Adipocyte (in vitro differentiated cells): ENCODE results near the gene PTRH1.

Experiments used
- DNase-seq: peaks from one replicate; pipeline ENCODE4 v3.0.0-alpha.2; 2015; ENCODE audit warnings: low read depth
- H3K27me3 ChIP-seq: replicated peaks from 2 replicates; pipeline ENCODE4 v1.7.0; 2013; ENCODE audit warnings: mild to moderate bottlenecking, low read length, moderate library complexity; ENCODE audit not compliant: control insufficient read depth, insufficient read depth
- H3K36me3 ChIP-seq: 2 replicates; pipeline ENCODE4 v1.7.0; 2013; ENCODE audit warnings: low read length, mild to moderate bottlenecking, moderate library complexity; ENCODE audit not compliant: control insufficient read depth, insufficient read depth, severe bottlenecking
- H3K4me1 ChIP-seq: 2 replicates; pipeline ENCODE4 v1.7.0; 2013; ENCODE audit warnings: mild to moderate bottlenecking, low read length, moderate library complexity; ENCODE audit not compliant: control insufficient read depth, insufficient read depth
- H3K4me3 ChIP-seq: 2 replicates; pipeline ENCODE4 v1.7.0; 2013; ENCODE audit warnings: mild to moderate bottlenecking, low read length, moderate library complexity
- H3K9ac ChIP-seq: 2 replicates; pipeline ENCODE4 v1.7.0; 2013; ENCODE audit warnings: mild to moderate bottlenecking, low read length, moderate library complexity
- H3K9me3 ChIP-seq: 2 replicates; pipeline ENCODE4 v1.7.0; 2013; ENCODE audit warnings: mild to moderate bottlenecking, low read length, moderate library complexity; ENCODE audit not compliant: control insufficient read depth

Gene PTRH1

DNA sequence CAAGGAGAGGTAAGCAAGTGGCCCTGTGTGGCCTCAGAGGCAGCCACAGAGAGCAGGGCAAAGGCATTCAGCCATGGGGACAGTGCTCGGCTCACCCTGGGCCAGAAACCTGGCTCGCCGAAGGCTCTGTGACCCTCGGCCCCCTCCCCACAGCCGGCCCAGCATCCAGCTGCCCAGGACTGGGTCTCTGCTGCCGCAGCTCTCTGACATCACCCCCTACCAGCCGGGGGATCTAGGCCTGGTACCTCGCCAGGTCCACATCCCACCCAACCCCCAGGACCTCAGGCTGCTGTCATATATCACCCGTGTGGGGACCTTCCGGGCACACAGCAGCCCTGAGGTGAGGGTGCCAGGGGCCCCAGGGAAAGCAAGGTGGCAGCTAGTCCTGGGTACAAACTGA is 2.6 kb downstream of the PTRH1 start:
- no peak for DNase-seq
- Histone ChIP-seq H3K4me1 (peaks cover 16% of the 10 kb centered on the region), H3K27me3 (no peaks in the 10 kb centered on the region), H3K9me3 (no peaks in the 10 kb centered on the region), H3K4me3 (no peak overlapping the region), H3K9ac (no peak overlapping the region), H3K36me3 (no peaks in the 10 kb centered on the region)

DNA sequence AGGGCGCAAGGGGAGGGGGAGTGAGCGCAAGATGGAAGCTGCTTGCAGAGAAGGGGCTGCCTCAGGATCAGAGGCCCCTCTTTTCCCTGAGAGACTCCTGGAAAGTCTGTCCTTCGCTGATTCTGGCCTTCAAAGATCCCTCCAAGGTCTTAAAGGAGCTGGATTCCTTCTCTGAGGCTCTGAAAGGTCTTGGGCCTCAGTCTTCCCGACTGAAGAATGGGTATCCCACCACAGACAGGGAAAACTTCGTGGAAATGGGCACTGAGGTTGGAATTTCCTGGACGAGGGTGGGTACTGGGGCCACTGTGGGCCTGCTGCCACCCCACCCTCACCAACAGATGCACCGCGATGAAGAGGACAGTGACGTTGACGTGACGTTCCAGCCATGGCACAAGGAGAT is 3.1 kb downstream of the PTRH1 start:
- H3K4me3 ChIP-seq, result no peak overlapping the region
- no peaks in the 10 kb centered on the region for H3K27me3 ChIP-seq
- no peak for DNase-seq

DNA sequence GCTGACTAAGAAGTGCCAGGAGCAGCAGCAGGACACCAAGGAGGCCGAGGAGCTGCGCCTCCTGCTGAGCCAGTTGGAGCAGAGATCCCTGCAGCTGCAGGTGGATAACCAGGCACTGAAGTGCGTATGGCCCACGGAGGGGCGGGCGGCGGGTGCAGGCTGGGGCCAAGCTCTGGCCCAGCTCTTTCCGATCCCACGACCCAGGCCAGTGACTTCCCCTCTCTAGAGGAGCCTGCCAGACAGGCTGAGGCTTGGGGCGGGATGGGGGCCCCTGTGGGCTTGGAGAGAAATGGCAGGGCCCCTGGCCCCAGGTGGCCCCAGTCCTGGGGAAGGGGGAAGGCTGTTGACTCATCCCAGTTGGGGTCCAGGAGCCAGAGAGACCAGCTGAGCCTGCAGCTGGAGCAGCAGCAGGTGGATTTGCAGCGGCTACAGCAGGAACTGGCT is 3.6 kb downstream of the PTRH1 start:
- H3K9me3 ChIP-seq, result no peaks in the 10 kb centered on the region
- H3K36me3 ChIP-seq, result no peaks in the 10 kb centered on the region
- H3K4me1 ChIP-seq, result peaks cover 13% of the 10 kb centered on the region
- H3K27me3 ChIP-seq, result no peaks in the 10 kb centered on the region
- no peak overlapping the region for H3K4me3 ChIP-seq
- H3K9ac ChIP-seq, result no peak overlapping the region
- no peak for DNase-seq

More for the DNA sequence above, 3.1 kb downstream of the PTRH1 start:
- Histone ChIP-seq H3K4me1 (peaks cover 13% of the 10 kb centered on the region), H3K9ac (no peak overlapping the region), H3K36me3 (no peaks in the 10 kb centered on the region), H3K9me3 (no peaks in the 10 kb centered on the region)

DNA sequence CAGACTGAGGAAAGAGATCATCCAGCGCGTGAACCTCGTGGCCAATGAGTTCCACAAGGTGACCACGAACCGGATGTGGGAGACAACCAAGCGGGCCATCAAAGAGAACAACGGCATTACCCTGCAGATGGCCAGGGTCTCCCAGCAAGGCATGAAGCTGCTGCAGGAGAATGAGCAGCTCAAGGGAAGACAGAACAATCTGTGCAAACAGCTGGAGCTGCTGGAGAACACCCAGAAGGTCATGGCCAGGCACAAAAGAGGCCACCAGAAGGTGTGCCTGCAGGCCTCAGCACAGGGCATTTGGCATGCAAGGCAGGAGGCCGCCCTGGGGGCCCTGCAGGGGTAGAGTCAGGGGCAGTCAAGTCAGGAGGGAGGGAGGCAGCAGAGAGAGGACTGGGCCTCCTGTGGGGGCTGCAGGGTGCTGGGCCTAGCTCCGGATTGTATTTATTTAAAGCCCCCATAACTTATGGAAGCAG is 4.2 kb downstream of the PTRH1 start:
- Histone ChIP-seq H3K36me3 (no peaks in the 10 kb centered on the region), H3K4me3 (no peak overlapping the region), H3K9me3 (no peaks in the 10 kb centered on the region), H3K9ac (no peak overlapping the region), H3K27me3 (no peaks in the 10 kb centered on the region), H3K4me1 (peaks cover 11% of the 10 kb centered on the region)
- no peak for DNase-seq

DNA sequence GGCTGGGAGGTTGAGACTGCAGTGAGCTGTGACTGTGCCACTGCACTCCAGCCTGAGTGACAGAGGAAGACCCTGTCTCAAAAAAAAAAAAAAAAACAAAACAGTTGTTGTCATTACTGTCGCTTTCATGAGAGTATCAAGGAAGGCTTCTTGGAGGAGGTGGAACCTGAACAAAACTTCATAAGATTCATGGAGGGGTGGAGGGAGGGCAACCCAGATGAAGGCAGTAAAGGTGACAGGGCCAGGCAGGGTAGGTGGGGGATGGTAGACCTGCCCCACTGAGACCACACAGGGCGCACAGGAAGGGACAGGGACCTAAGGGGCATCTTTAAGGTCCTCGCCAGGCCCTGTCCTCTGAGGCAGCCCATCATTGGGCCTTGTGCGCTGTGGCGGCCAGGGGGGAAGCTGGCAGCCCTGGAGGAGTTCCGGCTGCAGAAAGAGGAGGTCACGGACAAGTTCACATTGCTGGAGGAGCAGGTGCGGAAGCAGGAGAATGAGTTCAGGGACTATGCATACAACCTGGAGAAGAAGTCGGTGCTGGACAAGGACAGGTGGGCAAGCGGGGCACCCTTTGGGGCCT is 5.2 kb downstream of the PTRH1 start:
- H3K36me3 ChIP-seq, result no peaks in the 10 kb centered on the region
- no peak overlapping the region for H3K9ac ChIP-seq

DNA sequence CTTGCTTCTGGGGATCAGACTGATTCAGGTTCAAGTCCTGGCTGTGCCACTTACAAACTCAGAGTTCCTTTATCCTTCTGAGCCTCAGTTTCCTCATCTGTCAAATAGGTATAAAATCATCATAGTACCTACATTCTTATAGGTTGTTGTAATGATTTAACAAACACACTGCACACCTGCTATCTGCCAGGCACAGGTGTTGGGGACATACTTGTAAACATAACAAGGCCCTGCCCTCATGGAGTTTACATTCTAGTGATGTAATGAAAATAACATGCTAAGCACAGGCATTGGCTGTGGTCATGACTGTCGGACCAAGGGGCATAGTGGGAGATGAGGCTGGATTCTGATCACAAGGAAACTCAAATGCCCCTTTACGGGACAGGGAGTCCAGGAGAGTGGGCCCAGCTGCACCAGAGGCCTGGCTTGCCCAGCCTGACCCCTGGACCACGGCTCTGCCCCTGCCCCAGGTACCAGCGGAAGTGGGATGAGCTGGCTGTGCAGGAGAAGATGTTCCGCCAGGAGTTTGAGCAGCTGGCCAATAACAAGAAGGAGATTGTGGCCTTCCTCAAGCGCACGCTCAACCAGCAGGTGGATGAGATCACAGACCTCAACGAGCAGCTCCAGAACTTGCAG is 6.4 kb downstream of the PTRH1 start:
- H3K27me3 ChIP-seq, result no peaks in the 10 kb centered on the region
- H3K9me3 ChIP-seq, result no peaks in the 10 kb centered on the region

More for the DNA sequence above, 5.2 kb downstream of the PTRH1 start:
- DNase-seq, result no peak
- H3K27me3 ChIP-seq, result no peaks in the 10 kb centered on the region
- no peaks in the 10 kb centered on the region for H3K9me3 ChIP-seq
- H3K4me3 ChIP-seq, result no peak overlapping the region
- H3K4me1 ChIP-seq, result peaks cover 7% of the 10 kb centered on the region

DNA sequence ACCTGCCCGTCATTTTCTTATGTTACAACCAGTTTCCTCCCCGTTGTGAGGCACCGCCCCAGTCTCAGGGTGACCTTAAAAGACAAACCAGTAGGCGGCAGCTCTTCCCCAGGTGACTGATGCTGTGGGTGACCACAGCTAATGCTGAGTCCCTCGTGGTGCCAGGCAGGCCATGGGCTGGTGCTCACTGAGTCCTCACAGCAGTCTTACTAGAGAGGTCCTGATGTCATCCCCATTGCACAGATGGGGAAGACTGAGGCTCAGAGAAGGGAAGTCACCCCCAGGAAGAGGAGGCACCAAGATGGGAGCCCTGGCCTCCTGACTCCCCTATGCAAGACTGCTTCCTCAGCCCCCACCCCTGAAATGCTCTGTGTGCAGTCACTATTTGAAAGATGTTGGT is 7.7 kb downstream of the PTRH1 start:
- Histone ChIP-seq H3K4me3 (no peak overlapping the region), H3K36me3 (no peaks in the 10 kb centered on the region), H3K27me3 (no peaks in the 10 kb centered on the region), H3K9me3 (no peaks in the 10 kb centered on the region), H3K4me1 (no peaks in the 10 kb centered on the region), H3K9ac (no peak overlapping the region)
- DNase-seq, result no peak

More for the DNA sequence above, 6.4 kb downstream of the PTRH1 start:
- peaks cover 2% of the 10 kb centered on the region for H3K4me1 ChIP-seq
- no peak overlapping the region for H3K4me3 ChIP-seq
- no peak overlapping the region for H3K9ac ChIP-seq
- DNase-seq, result no peak
- no peaks in the 10 kb centered on the region for H3K36me3 ChIP-seq

DNA sequence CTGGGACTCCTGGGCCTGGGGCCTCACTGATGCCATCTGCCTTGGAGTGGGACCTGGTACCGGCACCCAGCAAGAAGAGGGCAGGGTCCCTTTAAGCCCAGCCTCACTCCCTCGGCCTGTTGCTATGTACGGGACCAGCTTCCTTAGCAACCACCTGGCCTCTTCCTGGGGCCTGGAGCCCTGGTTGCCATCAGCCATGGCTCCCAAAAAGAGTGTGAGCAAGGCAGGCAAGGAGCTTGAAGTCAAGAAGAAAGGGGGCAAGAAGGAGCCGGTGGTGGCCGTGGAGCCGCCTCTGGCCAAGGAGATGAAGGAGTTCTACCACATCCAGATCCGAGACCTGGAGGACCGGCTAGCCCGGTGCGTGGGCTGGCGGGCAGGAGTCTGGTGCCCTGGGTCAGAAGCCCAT is 8.6 kb downstream of the PTRH1 start, which contains the start of gene CFAP157:
Gene CFAP157, plus strand, starts transcription at position 153 of the 406 bp plus-strand sequence. Its CDS starts 44 bp downstream, at position 197.
- Histone ChIP-seq H3K4me3 (no peak within 1 kb of the TSS), H3K36me3 (no peaks in the 10 kb centered on the region), H3K9me3 (no peaks in the 10 kb centered on the region), H3K27me3 (no peaks in the 10 kb centered on the region), H3K9ac (no peak within 1 kb of the TSS), H3K4me1 (no peaks in the 10 kb centered on the region)
- DNase-seq, result no peak

DNA sequence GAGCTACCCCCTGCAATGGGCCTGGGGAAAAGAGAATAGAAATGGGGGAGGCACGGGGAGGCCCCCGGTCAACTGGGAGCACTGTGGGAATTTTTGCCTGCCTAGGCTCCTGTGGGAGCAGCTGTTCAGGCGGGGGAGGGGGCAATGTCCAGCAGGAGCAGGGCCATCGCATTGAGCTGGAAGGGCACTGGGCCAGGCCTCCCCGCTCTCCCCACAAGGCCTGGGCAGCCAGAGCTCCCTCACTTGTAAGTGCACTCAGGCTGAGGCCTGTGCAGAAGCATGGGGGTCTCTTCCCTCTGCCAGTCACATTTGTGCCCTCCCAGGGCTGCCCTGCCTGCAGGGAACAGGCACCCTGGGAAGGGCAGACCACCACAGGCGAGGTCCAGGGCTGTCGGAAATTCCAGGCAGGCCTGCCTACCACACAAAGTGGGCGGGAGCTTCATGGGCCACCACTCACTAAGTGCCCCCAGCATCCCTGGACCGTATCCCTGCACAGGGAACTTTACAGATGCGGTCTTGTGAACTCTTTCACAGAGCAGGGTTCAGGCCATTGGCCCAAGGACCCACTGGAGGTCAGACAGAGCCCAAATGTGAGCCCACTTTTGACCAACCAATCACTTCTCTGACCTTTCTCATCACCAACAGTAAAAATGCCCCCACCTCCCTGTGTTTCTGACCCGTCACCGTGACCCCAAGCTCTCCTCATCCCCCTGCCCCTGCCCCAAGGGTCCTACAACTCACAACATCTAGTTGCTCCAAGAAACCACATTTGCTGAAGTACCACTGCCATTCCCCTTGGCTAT is 9.7 kb downstream of the PTRH1 start:
- Histone ChIP-seq H3K4me3 (no peak overlapping the region), H3K36me3 (no peaks in the 10 kb centered on the region), H3K9ac (no peak overlapping the region), H3K9me3 (no peaks in the 10 kb centered on the region), H3K4me1 (no peaks in the 10 kb centered on the region), H3K27me3 (no peaks in the 10 kb centered on the region)
- DNase-seq, result no peak

DNA sequence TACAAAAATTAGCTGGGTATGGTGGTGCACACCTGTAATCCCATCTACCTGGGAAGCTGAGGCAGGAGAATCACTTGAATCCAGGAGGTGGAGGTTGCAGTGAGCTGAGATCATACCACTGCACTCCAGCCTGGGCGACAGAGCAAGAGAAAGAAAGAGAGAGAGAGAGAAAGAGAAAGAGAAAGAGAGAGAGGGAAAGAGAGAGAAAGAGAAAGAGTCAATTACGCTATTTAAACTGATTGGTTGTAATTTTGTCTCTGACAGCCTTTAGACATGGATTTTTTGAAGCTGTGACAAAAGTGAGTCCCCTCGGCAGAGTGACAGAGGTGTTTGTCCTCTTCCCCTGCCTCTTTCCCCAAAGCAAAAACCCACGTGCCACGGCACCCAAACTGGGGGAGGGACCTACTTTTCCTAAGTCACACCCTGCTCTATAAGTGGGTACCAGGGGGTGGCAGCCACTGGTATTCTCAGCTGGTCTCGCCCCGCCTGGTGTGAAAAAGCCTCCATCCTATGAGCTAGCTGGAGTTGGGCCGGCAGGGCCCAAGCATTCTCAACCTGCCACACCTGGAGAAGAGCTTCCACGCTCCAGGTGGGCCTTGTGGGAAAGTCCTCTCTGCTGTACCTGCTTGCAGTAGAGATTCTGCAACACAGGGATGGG is 12.0 kb downstream of the PTRH1 start:
- Histone ChIP-seq H3K9ac (no peak overlapping the region), H3K27me3 (no peaks in the 10 kb centered on the region), H3K9me3 (no peaks in the 10 kb centered on the region), H3K4me3 (no peak overlapping the region), H3K4me1 (peaks cover 8% of the 10 kb centered on the region), H3K36me3 (no peaks in the 10 kb centered on the region)
- DNase-seq, result no peak
